Liver (tissue), 3 donors: Measurements from ENCODE around the gene DCAF15.

Source experiments
- EGR1 ChIP-seq, 2 donors: IDR thresholded peaks; 2 replicates each; pipeline ENCODE4 v1.6.1; 2016 to 2018; ENCODE audit warnings: antibody characterized with exemption in 2 of 2, low read depth in 2 of 2
- FOXA1 ChIP-seq: IDR thresholded peaks from 2 replicates; pipeline ENCODE4 v1.6.1; 2016; ENCODE audit warnings: antibody characterized with exemption
- GABPA ChIP-seq, 2 donors: IDR thresholded peaks in 1 of 2; conservative IDR thresholded peaks in 1 of 2; 2 replicates each; pipeline ENCODE4 v1.6.1; 2016; ENCODE audit warnings: antibody characterized with exemption in 2 of 2, mild to moderate bottlenecking in 1 of 2, moderate library complexity in 1 of 2
- HNF4A ChIP-seq, 2 donors: conservative IDR thresholded peaks; 2 replicates each; pipeline ENCODE4 v1.6.1; 2016; ENCODE audit warnings: antibody characterized with exemption in 2 of 2, mild to moderate bottlenecking in 2 of 2
- HNF4G ChIP-seq: IDR thresholded peaks from 2 replicates; pipeline ENCODE4 v1.6.1; 2016; ENCODE audit warnings: antibody characterized with exemption
- RAD21 ChIP-seq, 2 donors: IDR thresholded peaks; 2 replicates each; pipeline ENCODE4 v1.6.1; 2016; ENCODE audit warnings: antibody characterized with exemption in 2 of 2, mild to moderate bottlenecking in 2 of 2
- SP1 ChIP-seq: IDR thresholded peaks from 2 replicates; pipeline ENCODE4 v1.6.1; 2018; ENCODE audit warnings: antibody characterized with exemption, mild to moderate bottlenecking
- TF ChIP-seq, protein P1 (sequence below): fragments of 150-350 bp; IDR thresholded peaks from 2 replicates; pipeline ENCODE4 v1.5.1; 2017; ENCODE audit warnings: improper control_type of control experiment, low read depth, low read length; ENCODE audit not compliant: missing input control
- TF ChIP-seq, protein P2 (sequence below): IDR thresholded peaks from 2 replicates; pipeline ENCODE4 v1.6.1; 2016; ENCODE audit warnings: antibody characterized with exemption, mild to moderate bottlenecking
- TF ChIP-seq, protein P3 (sequence below): IDR thresholded peaks from 2 replicates; pipeline ENCODE4 v1.6.1; 2016; ENCODE audit warnings: antibody characterized with exemption
- TF ChIP-seq, protein P4 (sequence below): IDR thresholded peaks from 2 replicates; pipeline ENCODE4 v1.6.1; 2016; ENCODE audit warnings: antibody characterized with exemption
- TF ChIP-seq, protein P5 (sequence below): IDR thresholded peaks from 2 replicates; pipeline ENCODE4 v1.6.1; 2016; ENCODE audit warnings: antibody characterized with exemption
- donor health status: healthy.
- donor health status: healthy.

DNA sequence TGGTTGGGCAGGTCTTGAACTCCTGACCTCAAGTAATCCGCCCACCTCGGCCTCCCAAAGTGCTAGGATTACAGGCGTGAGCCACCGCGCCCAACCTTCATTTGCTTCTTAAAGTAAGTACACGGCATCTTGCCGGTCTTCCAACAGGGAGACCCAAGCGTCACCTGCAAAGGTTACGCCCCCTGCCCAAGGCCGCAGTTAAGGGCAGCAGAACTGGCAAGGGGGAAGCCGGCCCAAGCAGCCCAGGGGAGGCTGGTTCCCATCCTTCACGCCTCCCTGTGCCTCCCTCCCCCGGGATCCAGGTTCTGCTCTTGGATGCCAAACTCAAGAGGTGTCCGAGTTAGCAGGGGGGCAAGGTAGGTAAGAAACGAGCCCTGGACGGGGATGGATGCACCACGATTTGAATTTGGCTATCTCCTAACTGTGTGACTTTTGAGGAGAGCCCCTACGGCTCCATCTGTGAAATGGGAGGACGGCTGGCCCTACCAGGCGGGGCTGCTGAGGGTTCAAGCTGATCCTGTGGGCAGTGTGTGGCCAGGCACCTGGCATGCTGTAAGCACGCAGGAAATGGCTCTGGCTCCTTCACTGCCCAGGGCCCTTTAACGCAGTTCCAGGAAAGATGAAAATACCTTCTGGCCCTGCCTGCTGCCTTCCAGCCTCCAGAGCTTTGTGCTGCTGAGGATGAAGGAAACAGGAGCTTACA is 44.8 kb downstream of the DCAF15 start:
- TF ChIP-seq GABPA (IDR thresholded peaks at IDR 0.05 in 1 of 2, conservative IDR thresholded peaks at IDR 0.05 in 1 of 2) (no peak), HNF4G (no peak), HNF4A (conservative IDR thresholded peaks at IDR 0.05) (no peak), RAD21 (IDR thresholded peaks at IDR 0.05) (no peak), SP1 (no peak), EGR1 (IDR thresholded peaks at IDR 0.05; ENCODE audit: low read depth in 2 of 2) (no peak), FOXA1 (no peak)
- TF ChIP-seq, protein P1, sequence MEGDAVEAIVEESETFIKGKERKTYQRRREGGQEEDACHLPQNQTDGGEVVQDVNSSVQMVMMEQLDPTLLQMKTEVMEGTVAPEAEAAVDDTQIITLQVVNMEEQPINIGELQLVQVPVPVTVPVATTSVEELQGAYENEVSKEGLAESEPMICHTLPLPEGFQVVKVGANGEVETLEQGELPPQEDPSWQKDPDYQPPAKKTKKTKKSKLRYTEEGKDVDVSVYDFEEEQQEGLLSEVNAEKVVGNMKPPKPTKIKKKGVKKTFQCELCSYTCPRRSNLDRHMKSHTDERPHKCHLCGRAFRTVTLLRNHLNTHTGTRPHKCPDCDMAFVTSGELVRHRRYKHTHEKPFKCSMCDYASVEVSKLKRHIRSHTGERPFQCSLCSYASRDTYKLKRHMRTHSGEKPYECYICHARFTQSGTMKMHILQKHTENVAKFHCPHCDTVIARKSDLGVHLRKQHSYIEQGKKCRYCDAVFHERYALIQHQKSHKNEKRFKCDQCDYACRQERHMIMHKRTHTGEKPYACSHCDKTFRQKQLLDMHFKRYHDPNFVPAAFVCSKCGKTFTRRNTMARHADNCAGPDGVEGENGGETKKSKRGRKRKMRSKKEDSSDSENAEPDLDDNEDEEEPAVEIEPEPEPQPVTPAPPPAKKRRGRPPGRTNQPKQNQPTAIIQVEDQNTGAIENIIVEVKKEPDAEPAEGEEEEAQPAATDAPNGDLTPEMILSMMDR = no peak
- TF ChIP-seq, protein P2, sequence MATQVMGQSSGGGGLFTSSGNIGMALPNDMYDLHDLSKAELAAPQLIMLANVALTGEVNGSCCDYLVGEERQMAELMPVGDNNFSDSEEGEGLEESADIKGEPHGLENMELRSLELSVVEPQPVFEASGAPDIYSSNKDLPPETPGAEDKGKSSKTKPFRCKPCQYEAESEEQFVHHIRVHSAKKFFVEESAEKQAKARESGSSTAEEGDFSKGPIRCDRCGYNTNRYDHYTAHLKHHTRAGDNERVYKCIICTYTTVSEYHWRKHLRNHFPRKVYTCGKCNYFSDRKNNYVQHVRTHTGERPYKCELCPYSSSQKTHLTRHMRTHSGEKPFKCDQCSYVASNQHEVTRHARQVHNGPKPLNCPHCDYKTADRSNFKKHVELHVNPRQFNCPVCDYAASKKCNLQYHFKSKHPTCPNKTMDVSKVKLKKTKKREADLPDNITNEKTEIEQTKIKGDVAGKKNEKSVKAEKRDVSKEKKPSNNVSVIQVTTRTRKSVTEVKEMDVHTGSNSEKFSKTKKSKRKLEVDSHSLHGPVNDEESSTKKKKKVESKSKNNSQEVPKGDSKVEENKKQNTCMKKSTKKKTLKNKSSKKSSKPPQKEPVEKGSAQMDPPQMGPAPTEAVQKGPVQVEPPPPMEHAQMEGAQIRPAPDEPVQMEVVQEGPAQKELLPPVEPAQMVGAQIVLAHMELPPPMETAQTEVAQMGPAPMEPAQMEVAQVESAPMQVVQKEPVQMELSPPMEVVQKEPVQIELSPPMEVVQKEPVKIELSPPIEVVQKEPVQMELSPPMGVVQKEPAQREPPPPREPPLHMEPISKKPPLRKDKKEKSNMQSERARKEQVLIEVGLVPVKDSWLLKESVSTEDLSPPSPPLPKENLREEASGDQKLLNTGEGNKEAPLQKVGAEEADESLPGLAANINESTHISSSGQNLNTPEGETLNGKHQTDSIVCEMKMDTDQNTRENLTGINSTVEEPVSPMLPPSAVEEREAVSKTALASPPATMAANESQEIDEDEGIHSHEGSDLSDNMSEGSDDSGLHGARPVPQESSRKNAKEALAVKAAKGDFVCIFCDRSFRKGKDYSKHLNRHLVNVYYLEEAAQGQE = no peak
- TF ChIP-seq, protein P3, sequence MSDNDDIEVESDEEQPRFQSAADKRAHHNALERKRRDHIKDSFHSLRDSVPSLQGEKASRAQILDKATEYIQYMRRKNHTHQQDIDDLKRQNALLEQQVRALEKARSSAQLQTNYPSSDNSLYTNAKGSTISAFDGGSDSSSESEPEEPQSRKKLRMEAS = no peak
- TF ChIP-seq, protein P4, sequence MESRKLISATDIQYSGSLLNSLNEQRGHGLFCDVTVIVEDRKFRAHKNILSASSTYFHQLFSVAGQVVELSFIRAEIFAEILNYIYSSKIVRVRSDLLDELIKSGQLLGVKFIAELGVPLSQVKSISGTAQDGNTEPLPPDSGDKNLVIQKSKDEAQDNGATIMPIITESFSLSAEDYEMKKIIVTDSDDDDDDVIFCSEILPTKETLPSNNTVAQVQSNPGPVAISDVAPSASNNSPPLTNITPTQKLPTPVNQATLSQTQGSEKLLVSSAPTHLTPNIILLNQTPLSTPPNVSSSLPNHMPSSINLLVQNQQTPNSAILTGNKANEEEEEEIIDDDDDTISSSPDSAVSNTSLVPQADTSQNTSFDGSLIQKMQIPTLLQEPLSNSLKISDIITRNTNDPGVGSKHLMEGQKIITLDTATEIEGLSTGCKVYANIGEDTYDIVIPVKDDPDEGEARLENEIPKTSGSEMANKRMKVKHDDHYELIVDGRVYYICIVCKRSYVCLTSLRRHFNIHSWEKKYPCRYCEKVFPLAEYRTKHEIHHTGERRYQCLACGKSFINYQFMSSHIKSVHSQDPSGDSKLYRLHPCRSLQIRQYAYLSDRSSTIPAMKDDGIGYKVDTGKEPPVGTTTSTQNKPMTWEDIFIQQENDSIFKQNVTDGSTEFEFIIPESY = no peak
- TF ChIP-seq, protein P5, sequence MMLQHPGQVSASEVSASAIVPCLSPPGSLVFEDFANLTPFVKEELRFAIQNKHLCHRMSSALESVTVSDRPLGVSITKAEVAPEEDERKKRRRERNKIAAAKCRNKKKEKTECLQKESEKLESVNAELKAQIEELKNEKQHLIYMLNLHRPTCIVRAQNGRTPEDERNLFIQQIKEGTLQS = no peak
